ENCODE measurements around the gene SEPTIN2. TPM values are rescaled to one million over a fixed set of nuclear protein-coding genes. Genes with fewer than 3 reads are reported as not detected.
"Not testable (repeated sequence)": the region's sequence is repeated elsewhere in the genome, so short reads cannot be mapped to it uniquely, and the experiment has no call there.

SEPTIN2 gene
- total RNA-seq, 2 donors from 2014 or later = 190 to 216 TPM

- not testable (repeated sequence) for H3K27me3 Mint-ChIP-seq; H3K9me3 ChIP-seq (ENCODE audit: control insufficient read depth, low read length, poor library complexity, severe bottlenecking); H3K36me3 Mint-ChIP-seq (ENCODE audit: low read depth); H3K27ac Mint-ChIP-seq; H3K4me1 Mint-ChIP-seq; DNase-seq; ATAC-seq; H3K4me3 Mint-ChIP-seq
These were observed 58.2 kb downstream of the SEPTIN2 start for GRCh38 chr2:241373906-241374305.

- peaks cover 6% of the 10 kb centered on the region for H3K4me1 Mint-ChIP-seq
- no peak for ATAC-seq
- H3K9me3 ChIP-seq (ENCODE audit: control insufficient read depth, low read length, poor library complexity, severe bottlenecking) = no peaks in the 10 kb centered on the region
- no peak overlapping the region for H3K27ac Mint-ChIP-seq
- no peak for DNase-seq
- no peak overlapping the region for H3K4me3 Mint-ChIP-seq
- peaks cover 2% of the 10 kb centered on the region for H3K36me3 Mint-ChIP-seq (ENCODE audit: low read depth)
- H3K27me3 Mint-ChIP-seq = no peaks in the 10 kb centered on the region
These were observed 59.6 kb downstream of the SEPTIN2 start for GRCh38 chr2:241375300-241375699.

GRCh38 chr2:241376808-241377207 is 61.1 kb downstream of the SEPTIN2 start:
- Mint-ChIP-seq H3K4me1 (peaks cover 2% of the 10 kb centered on the region), H3K36me3 (ENCODE audit: low read depth) (no peaks in the 10 kb centered on the region), H3K27me3 (no peaks in the 10 kb centered on the region), H3K4me3 (no peak overlapping the region), H3K27ac (no peak overlapping the region)
- ATAC-seq (no peak), DNase-seq (no peak)
- no peaks in the 10 kb centered on the region for H3K9me3 ChIP-seq (ENCODE audit: control insufficient read depth, low read length, poor library complexity, severe bottlenecking)

GRCh38 chr2:241378816-241379215 is 63.1 kb downstream of the SEPTIN2 start:
- Mint-ChIP-seq H3K27ac (no peak overlapping the region), H3K27me3 (no peaks in the 10 kb centered on the region), H3K4me1 (peaks cover 8% of the 10 kb centered on the region), H3K4me3 (no peak overlapping the region), H3K36me3 (ENCODE audit: low read depth) (no peaks in the 10 kb centered on the region)
- DNase-seq = no peak
- ATAC-seq = no peak
- no peaks in the 10 kb centered on the region for H3K9me3 ChIP-seq (ENCODE audit: control insufficient read depth, low read length, poor library complexity, severe bottlenecking)

- DNase-seq (no peak), ATAC-seq (no peak)
- H3K9me3 ChIP-seq (ENCODE audit: control insufficient read depth, low read length, poor library complexity, severe bottlenecking) = no peaks in the 10 kb centered on the region
- H3K27me3 Mint-ChIP-seq = no peaks in the 10 kb centered on the region
- H3K27ac Mint-ChIP-seq = no peak overlapping the region
- H3K36me3 Mint-ChIP-seq (ENCODE audit: low read depth) = no peaks in the 10 kb centered on the region
- H3K4me1 Mint-ChIP-seq = peaks cover 8% of the 10 kb centered on the region
- H3K4me3 Mint-ChIP-seq = no peak overlapping the region
These were observed 64.1 kb downstream of the SEPTIN2 start for GRCh38 chr2:241379481-241380480.

- H3K9me3 ChIP-seq (ENCODE audit: control insufficient read depth, low read length, poor library complexity, severe bottlenecking) = no peaks in the 10 kb centered on the region
- H3K27ac Mint-ChIP-seq = no peak overlapping the region
- no peak for DNase-seq
- no peak for ATAC-seq
- no peaks in the 10 kb centered on the region for H3K27me3 Mint-ChIP-seq
- H3K4me1 Mint-ChIP-seq = peaks cover 8% of the 10 kb centered on the region
- H3K4me3 Mint-ChIP-seq = no peak overlapping the region
- no peaks in the 10 kb centered on the region for H3K36me3 Mint-ChIP-seq (ENCODE audit: low read depth)
These were observed 66.1 kb downstream of the SEPTIN2 start for GRCh38 chr2:241381872-241382271.

- not testable (repeated sequence) for H3K9me3 ChIP-seq (ENCODE audit: control insufficient read depth, low read length, poor library complexity, severe bottlenecking); H3K27me3 Mint-ChIP-seq; H3K36me3 Mint-ChIP-seq (ENCODE audit: low read depth); H3K4me3 Mint-ChIP-seq; H3K4me1 Mint-ChIP-seq; DNase-seq; H3K27ac Mint-ChIP-seq; ATAC-seq
These were observed 69.7 kb downstream of the SEPTIN2 start for GRCh38 chr2:241385450-241385849.

- Mint-ChIP-seq H3K27me3 (no peaks in the 10 kb centered on the region), H3K36me3 (ENCODE audit: low read depth) (no peaks in the 10 kb centered on the region), H3K27ac (no peak overlapping the region), H3K4me3 (no peak overlapping the region), H3K4me1 (peaks cover 14% of the 10 kb centered on the region)
- ATAC-seq (no peak), DNase-seq (no peak)
- H3K9me3 ChIP-seq (ENCODE audit: control insufficient read depth, low read length, poor library complexity, severe bottlenecking) = no peaks in the 10 kb centered on the region
These were observed 70.8 kb downstream of the SEPTIN2 start for GRCh38 chr2:241386519-241386918.

GRCh38 chr2:241389697-241390096 is 74.0 kb downstream of the SEPTIN2 start:
- H3K4me1 Mint-ChIP-seq = peaks cover 6% of the 10 kb centered on the region
- no peaks in the 10 kb centered on the region for H3K27me3 Mint-ChIP-seq
- no peak overlapping the region for H3K4me3 Mint-ChIP-seq
- DNase-seq (no peak), ATAC-seq (no peak)
- peak overlapping the region; percentile 27 for H3K27ac Mint-ChIP-seq
- no peaks in the 10 kb centered on the region for H3K36me3 Mint-ChIP-seq (ENCODE audit: low read depth)
- no peaks in the 10 kb centered on the region for H3K9me3 ChIP-seq (ENCODE audit: control insufficient read depth, low read length, poor library complexity, severe bottlenecking)

GRCh38 chr2:241390301-241391206 is 74.8 kb downstream of the SEPTIN2 start:
- peak overlapping the region; percentile 27 for H3K27ac Mint-ChIP-seq
- H3K36me3 Mint-ChIP-seq (ENCODE audit: low read depth) = no peaks in the 10 kb centered on the region
- no peaks in the 10 kb centered on the region for H3K9me3 ChIP-seq (ENCODE audit: control insufficient read depth, low read length, poor library complexity, severe bottlenecking)
- H3K27me3 Mint-ChIP-seq = no peaks in the 10 kb centered on the region
- no peak overlapping the region for H3K4me3 Mint-ChIP-seq
- peaks cover 6% of the 10 kb centered on the region for H3K4me1 Mint-ChIP-seq
- DNase-seq = no peak
- no peak for ATAC-seq

GRCh38 chr2:241391892-241392665 is 76.4 kb downstream of the SEPTIN2 start:
- H3K36me3 Mint-ChIP-seq (ENCODE audit: low read depth) = no peaks in the 10 kb centered on the region
- no peak for DNase-seq

GRCh38 chr2:241392753-241393152 is 77.0 kb downstream of the SEPTIN2 start:
- not testable (repeated sequence) for H3K36me3 Mint-ChIP-seq (ENCODE audit: low read depth); H3K27ac Mint-ChIP-seq; DNase-seq; H3K9me3 ChIP-seq (ENCODE audit: control insufficient read depth, low read length, poor library complexity, severe bottlenecking); H3K27me3 Mint-ChIP-seq; H3K4me1 Mint-ChIP-seq; ATAC-seq; H3K4me3 Mint-ChIP-seq

More at GRCh38 chr2:241391892-241392665, 76.4 kb downstream of the SEPTIN2 start:
- Mint-ChIP-seq H3K4me1 (peaks cover 6% of the 10 kb centered on the region), H3K27ac (no peak overlapping the region), H3K27me3 (no peaks in the 10 kb centered on the region), H3K4me3 (no peak overlapping the region)
- no peak for ATAC-seq
- no peaks in the 10 kb centered on the region for H3K9me3 ChIP-seq (ENCODE audit: control insufficient read depth, low read length, poor library complexity, severe bottlenecking)
